PC-3 (cell line): ENCODE results near the gene SLC1A2.

ENCODE experiments used
- CTCF ChIP-seq: fragments of 300-600 bp; sonication (generic); conservative IDR thresholded peaks from 2 replicates; pipeline ENCODE4 v1.5.1; 2017; ENCODE audit warnings: antibody characterized with exemption, low read depth, mild to moderate bottlenecking, low read length
- EZH2 ChIP-seq: fragments of 300-600 bp; sonication (generic); IDR thresholded peaks from one replicate; pipeline ENCODE4 v1.6.1; 2017; ENCODE audit warnings: antibody characterized with exemption, mild to moderate bottlenecking, low read length; ENCODE audit not compliant: unreplicated experiment
- EZH2phosphoT487 ChIP-seq: fragments of 300-600 bp; sonication (generic); IDR thresholded peaks from 2 replicates; pipeline ENCODE4 v1.6.1; 2018; ENCODE audit warnings: mild to moderate bottlenecking, antibody characterized with exemption, low read length, borderline replicate concordance

GRCh38 chr11:35245786-35246185 lies 173.6 kb downstream of the SLC1A2 start:
- TF ChIP-seq EZH2 (no peak), CTCF (no peak), EZH2phosphoT487 (no peak)
